ENCODE data around the gene LARGE1.

Gene LARGE1

DNA sequence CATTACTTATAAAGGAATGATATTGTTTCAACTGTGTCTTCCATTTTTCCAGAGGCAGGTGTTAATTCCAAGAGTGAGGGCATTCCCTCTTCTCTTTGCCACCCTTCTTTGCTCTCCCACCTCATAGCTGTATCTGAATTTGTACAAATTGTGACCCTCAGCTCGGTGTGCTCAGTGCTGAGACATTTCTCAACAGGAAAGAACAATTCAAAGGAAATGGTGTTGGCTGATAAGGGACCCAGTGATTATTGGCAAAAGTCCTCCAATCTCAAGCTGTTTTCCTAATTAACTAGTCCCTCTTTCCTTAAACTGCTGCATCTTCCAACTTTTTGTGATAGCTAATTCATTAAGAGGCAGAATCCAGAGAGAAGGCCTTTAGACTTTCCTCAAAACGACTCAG lies 453.2 kb downstream of the LARGE1 start:
- TF ChIP-seq, protein P1, sequence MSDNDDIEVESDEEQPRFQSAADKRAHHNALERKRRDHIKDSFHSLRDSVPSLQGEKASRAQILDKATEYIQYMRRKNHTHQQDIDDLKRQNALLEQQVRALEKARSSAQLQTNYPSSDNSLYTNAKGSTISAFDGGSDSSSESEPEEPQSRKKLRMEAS (IDR thresholded peaks at IDR 0.05): no peak
- no peak for TF ChIP-seq ZBTB7A (IDR thresholded peaks at IDR 0.05; ENCODE audit: low read depth)
- TF ChIP-seq TCF12 (IDR thresholded peaks at IDR 0.05; ENCODE audit: low read depth): no peak
- TF ChIP-seq EGR1 (IDR thresholded peaks at IDR 0.05): no peak
- TF ChIP-seq, protein P2, sequence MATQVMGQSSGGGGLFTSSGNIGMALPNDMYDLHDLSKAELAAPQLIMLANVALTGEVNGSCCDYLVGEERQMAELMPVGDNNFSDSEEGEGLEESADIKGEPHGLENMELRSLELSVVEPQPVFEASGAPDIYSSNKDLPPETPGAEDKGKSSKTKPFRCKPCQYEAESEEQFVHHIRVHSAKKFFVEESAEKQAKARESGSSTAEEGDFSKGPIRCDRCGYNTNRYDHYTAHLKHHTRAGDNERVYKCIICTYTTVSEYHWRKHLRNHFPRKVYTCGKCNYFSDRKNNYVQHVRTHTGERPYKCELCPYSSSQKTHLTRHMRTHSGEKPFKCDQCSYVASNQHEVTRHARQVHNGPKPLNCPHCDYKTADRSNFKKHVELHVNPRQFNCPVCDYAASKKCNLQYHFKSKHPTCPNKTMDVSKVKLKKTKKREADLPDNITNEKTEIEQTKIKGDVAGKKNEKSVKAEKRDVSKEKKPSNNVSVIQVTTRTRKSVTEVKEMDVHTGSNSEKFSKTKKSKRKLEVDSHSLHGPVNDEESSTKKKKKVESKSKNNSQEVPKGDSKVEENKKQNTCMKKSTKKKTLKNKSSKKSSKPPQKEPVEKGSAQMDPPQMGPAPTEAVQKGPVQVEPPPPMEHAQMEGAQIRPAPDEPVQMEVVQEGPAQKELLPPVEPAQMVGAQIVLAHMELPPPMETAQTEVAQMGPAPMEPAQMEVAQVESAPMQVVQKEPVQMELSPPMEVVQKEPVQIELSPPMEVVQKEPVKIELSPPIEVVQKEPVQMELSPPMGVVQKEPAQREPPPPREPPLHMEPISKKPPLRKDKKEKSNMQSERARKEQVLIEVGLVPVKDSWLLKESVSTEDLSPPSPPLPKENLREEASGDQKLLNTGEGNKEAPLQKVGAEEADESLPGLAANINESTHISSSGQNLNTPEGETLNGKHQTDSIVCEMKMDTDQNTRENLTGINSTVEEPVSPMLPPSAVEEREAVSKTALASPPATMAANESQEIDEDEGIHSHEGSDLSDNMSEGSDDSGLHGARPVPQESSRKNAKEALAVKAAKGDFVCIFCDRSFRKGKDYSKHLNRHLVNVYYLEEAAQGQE (IDR thresholded peaks at IDR 0.05; ENCODE audit: low read depth): no peak
- no peak for TF ChIP-seq CEBPB (IDR thresholded peaks at IDR 0.05)
- TF ChIP-seq YY1 (IDR thresholded peaks at IDR 0.05; ENCODE audit: low read depth): no peak
- TF ChIP-seq, protein P3, sequence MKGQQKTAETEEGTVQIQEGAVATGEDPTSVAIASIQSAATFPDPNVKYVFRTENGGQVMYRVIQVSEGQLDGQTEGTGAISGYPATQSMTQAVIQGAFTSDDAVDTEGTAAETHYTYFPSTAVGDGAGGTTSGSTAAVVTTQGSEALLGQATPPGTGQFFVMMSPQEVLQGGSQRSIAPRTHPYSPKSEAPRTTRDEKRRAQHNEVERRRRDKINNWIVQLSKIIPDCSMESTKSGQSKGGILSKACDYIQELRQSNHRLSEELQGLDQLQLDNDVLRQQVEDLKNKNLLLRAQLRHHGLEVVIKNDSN (IDR thresholded peaks at IDR 0.05): no peak
- TF ChIP-seq RAD21 (IDR thresholded peaks at IDR 0.05; ENCODE audit: low read depth): no peak
- TF ChIP-seq NFIC (IDR thresholded peaks at IDR 0.05): no peak
- no peak for TF ChIP-seq CREB1 (IDR thresholded peaks at IDR 0.05; ENCODE audit: low read depth)
- TF ChIP-seq EP300 (IDR thresholded peaks at IDR 0.05; ENCODE audit: borderline replicate concordance): no peak
- TF ChIP-seq TAF1 (IDR thresholded peaks at IDR 0.05; ENCODE audit: low read depth): no peak

DNA sequence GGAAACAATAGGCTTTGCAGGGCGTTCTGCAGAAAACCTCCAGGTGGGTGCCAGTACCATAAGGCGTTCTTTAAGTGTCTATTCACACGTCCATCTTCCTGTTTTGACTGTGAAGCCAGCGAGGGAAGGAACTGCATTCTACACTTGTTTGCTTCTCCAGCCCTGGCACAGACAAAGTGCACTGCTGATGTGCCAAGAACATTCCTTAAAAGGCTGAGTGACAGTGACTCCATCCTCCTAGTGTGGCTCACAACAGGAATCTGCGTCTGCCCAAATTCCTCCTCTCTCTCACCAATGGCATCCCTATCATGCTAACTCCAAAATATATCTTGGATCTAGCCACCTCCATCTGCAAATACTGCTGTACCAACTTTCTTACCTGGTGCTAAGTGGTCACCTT lies 454.7 kb downstream of the LARGE1 start:
- TF ChIP-seq TEAD4 (IDR thresholded peaks at IDR 0.05) (no peak), TAF1 (IDR thresholded peaks at IDR 0.05; ENCODE audit: low read depth) (no peak), EGR1 (IDR thresholded peaks at IDR 0.05) (no peak), EP300 (IDR thresholded peaks at IDR 0.05; ENCODE audit: borderline replicate concordance) (no peak), CREB1 (IDR thresholded peaks at IDR 0.05; ENCODE audit: low read depth) (no peak), FOXM1 (IDR thresholded peaks at IDR 0.05; ENCODE audit: borderline replicate concordance, low read depth) (no peak), TCF12 (IDR thresholded peaks at IDR 0.05; ENCODE audit: low read depth) (no peak)
- TF ChIP-seq, protein P2 (IDR thresholded peaks at IDR 0.05; ENCODE audit: low read depth): no peak
- TF ChIP-seq, protein P3 (IDR thresholded peaks at IDR 0.05): no peak

DNA sequence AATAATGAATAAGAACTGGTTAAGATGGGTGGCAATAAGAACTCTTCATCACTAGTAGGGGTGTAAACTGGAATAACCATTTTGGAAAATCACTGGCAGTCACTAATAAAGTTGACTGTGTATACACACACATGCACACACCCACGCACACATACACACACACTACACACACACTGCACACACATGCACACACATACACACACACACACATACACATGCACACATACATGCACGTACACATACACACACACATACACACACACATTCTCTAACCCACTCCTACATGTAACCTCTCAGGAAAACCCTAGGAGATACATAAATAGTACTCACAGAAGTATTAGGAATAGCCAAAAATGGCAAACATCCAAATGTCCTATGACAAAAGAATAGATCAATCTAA lies 455.6 kb downstream of the LARGE1 start:
- TF ChIP-seq TAF1 (IDR thresholded peaks at IDR 0.05; ENCODE audit: low read depth) (no peak), CREB1 (IDR thresholded peaks at IDR 0.05; ENCODE audit: low read depth) (no peak), CEBPB (IDR thresholded peaks at IDR 0.05) (no peak), EGR1 (IDR thresholded peaks at IDR 0.05) (no peak), FOXM1 (IDR thresholded peaks at IDR 0.05; ENCODE audit: borderline replicate concordance, low read depth) (no peak), RAD21 (IDR thresholded peaks at IDR 0.05; ENCODE audit: low read depth) (no peak), ZBTB7A (IDR thresholded peaks at IDR 0.05; ENCODE audit: low read depth) (no peak), TEAD4 (IDR thresholded peaks at IDR 0.05) (no peak), EP300 (IDR thresholded peaks at IDR 0.05; ENCODE audit: borderline replicate concordance) (no peak), NFIC (IDR thresholded peaks at IDR 0.05) (no peak), TCF12 (IDR thresholded peaks at IDR 0.05; ENCODE audit: low read depth) (no peak), YY1 (IDR thresholded peaks at IDR 0.05; ENCODE audit: low read depth) (no peak)
- TF ChIP-seq, protein P2 (IDR thresholded peaks at IDR 0.05; ENCODE audit: low read depth): no peak
- TF ChIP-seq, protein P1 (IDR thresholded peaks at IDR 0.05): no peak
- TF ChIP-seq, protein P3 (IDR thresholded peaks at IDR 0.05): no peak

DNA sequence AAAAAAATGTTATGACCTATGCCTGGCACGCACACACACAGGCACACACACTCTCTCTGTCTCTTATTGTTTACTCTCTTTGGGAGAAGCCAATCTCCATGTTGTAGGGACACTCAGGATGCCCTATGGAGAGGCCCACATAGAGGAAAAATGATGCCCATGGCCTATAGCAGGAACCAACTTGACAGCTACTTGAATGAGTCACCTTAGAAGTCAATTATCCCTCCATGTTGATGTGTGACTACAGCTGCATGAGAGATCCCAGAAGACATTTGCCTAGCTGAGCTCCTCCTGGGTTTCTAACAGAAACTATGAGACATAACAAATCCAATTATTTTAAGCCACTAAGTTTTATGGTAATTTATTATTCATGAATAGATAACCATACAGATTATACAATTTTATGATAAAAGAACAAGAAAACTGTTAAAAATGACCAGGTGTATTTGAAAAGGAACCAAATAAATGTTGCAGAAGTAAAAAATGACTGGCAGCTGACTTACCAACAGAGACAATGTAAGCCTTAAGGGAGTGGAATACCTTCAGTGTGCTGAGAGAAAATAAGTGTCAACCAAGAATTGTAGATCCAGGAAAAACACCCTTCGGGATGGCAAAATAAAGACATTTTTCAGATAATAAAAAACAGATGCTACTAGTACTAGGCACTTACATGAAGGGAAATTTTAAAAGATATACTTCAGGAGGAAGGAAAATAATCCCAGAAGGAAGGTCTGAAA lies 458.4 kb downstream of the LARGE1 start:
- TF ChIP-seq EP300 (IDR thresholded peaks at IDR 0.05; ENCODE audit: borderline replicate concordance): no peak
- no peak for TF ChIP-seq RAD21 (IDR thresholded peaks at IDR 0.05; ENCODE audit: low read depth)
- no peak for TF ChIP-seq CEBPB (IDR thresholded peaks at IDR 0.05)
- no peak for TF ChIP-seq TAF1 (IDR thresholded peaks at IDR 0.05; ENCODE audit: low read depth)
- TF ChIP-seq NFIC (IDR thresholded peaks at IDR 0.05): no peak
- TF ChIP-seq YY1 (IDR thresholded peaks at IDR 0.05; ENCODE audit: low read depth): no peak
- TF ChIP-seq, protein P1 (IDR thresholded peaks at IDR 0.05): no peak
- TF ChIP-seq FOXM1 (IDR thresholded peaks at IDR 0.05; ENCODE audit: borderline replicate concordance, low read depth): no peak
- no peak for TF ChIP-seq CREB1 (IDR thresholded peaks at IDR 0.05; ENCODE audit: low read depth)
- no peak for TF ChIP-seq ZBTB7A (IDR thresholded peaks at IDR 0.05; ENCODE audit: low read depth)
- TF ChIP-seq TCF12 (IDR thresholded peaks at IDR 0.05; ENCODE audit: low read depth): no peak
- TF ChIP-seq, protein P3 (IDR thresholded peaks at IDR 0.05): no peak
- TF ChIP-seq, protein P2 (IDR thresholded peaks at IDR 0.05; ENCODE audit: low read depth): no peak
- TF ChIP-seq TEAD4 (IDR thresholded peaks at IDR 0.05): no peak
